Smooth muscle cell of the brain vasculature (primary cell): ENCODE results near the gene NRN1L.
A peak's percentile ranks its signal among the peaks of the same experiment; 100 is the strongest.
"Not testable (repeated sequence)": the region's sequence is repeated elsewhere in the genome, so short reads cannot be mapped to it uniquely, and the experiment has no call there.

Source experiments
- DNase-seq: peaks from one replicate; pipeline ENCODE4 v3.0.0-alpha.2; 2012; ENCODE audit warnings: low read depth, low spot score

Gene NRN1L

DNA sequence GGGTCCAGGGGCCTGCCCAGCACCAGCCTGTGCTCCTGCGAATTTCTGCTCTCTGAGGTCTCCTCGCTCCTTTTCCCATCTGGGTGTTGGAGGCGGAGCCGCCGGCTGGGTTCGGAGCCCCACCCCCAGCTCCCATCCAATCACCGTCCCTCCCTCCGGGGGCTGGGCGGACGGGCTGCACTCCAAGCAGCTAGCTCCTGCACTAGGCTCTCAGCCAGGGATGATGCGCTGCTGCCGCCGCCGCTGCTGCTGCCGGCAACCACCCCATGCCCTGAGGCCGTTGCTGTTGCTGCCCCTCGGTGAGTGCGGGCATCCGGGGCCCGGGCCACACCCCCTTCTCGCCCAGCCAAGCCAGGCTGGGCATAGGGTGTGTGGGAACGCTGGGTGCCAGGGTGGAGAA lies at the start of gene NRN1L:
Gene NRN1L (plus strand): TSS at position 202 of the 400 bp plus-strand sequence. CDS start 19 bp downstream, at position 221.
- DNase-seq = peak; percentile 69

- DNase-seq = not testable (repeated sequence)
Observed at GRCh38 chr16:67837190-67837589, 47.5 kb upstream of the NRN1L start.

DNA sequence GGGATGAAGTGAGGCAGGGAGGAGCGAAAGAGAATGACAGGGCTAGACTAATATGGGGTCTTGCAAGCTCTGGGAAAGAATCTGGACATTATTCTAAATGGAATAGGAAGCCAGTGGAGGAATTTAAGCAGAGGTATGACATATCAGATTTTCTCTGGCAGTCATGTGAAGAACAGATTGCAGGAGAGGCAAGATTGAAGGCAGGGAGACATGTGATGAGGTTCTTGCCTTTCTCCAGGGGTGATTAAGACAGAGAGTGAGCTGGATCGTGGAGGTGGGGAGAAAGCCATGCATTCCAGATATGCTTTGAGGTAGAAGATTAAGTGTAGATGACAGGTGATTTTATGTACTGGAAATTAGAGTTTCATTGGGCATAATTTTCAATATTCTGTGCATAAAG lies 46.9 kb upstream of the NRN1L start:
- no peak for DNase-seq

DNA sequence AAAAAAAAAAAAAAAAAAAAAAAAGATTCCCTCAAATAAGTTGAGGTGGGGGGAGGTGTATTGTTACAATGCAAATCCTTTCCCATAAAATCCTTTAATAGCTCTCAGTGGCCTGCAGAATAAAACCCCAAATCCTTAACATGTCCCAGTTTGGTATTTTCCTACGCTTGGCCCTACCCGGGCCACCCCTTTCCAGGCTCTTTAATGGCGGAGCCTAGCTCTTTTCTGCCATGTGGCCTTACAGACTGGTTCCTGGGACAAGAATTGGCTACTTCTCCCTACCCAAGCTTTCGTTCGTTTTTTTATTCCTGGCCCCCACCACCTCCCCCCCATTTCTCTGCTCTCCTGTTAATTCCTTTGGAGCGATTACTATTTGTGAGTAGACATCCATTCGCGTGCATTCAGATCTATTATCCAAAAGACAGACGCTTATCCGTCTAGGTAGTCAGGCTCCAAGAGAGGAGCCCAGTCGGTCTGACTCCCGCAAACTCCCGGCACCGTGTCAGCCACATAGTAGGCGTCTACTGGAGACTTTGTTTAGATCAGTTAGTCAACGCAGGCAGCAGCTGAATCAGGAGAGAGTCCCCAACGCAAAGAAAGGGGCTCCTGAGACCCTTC lies 43.4 kb upstream of the NRN1L start:
- DNase-seq = no peak

DNA sequence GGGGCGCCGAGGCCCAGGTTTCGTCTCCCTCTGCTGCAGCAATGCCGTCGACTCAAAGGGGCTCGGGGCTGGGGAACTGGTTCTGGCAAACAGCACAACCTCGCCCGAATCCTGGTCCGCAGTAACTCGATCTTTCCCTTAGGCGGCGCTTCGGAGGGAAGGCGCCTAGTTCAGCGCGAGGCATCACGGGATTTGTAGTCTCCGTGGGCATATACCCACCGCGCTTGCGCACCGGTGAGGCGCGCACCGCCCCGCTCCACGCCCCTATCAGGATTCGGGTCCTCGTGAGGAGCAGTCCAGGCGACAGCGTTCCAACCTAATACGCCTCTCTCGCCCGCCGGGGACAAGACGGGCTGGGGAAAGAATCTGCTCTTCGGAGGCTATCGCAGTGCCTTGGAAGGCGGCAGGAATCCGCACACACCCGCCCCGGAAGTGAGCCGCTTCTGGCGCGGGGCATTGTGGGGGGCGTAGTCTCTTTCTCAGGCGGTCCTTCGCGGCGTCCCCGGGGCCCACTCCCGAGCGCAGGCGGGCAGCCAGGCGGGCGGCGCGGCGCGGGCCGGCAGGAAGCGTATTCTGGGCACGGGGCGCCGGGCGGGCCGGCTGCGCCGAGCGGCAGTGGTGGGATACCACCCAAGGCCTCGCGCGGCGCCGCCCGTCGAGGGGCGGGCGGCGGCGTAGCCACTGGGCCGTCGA lies 42.7 kb upstream of the NRN1L start, which contains the start of gene THAP11:
Gene THAP11 (plus strand): TSS at position 505 of the 693 bp plus-strand sequence. CDS start 235 bp downstream, outside the sequence.
- peak; percentile 92 for DNase-seq

- DNase-seq = no peak
Observed at GRCh38 chr16:67842509-67843342, 42.0 kb upstream of the NRN1L start.

DNA sequence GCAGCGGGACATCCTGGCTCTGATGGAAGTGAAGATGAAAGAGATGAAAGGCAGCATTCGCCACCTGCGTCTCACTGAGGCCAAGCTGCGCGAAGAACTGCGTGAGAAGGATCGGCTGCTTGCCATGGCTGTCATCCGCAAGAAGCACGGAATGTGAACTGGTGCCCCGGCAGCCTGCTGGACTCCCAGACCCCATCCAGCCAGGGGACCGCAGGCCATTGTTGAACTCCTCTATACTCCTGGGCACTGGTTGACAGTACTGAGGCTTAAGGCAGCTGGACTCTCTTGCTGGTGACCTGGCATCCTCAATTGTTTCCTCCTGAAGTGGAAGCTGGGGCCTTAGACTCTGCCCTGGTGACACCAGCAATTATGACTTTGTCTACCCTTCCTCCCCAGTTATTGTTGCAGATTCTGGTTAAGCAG lies 41.3 kb upstream of the NRN1L start:
- DNase-seq = no peak

GRCh38 chr16:67844497-67844896 lies 40.2 kb upstream of the NRN1L start:
- DNase-seq = no peak

DNA sequence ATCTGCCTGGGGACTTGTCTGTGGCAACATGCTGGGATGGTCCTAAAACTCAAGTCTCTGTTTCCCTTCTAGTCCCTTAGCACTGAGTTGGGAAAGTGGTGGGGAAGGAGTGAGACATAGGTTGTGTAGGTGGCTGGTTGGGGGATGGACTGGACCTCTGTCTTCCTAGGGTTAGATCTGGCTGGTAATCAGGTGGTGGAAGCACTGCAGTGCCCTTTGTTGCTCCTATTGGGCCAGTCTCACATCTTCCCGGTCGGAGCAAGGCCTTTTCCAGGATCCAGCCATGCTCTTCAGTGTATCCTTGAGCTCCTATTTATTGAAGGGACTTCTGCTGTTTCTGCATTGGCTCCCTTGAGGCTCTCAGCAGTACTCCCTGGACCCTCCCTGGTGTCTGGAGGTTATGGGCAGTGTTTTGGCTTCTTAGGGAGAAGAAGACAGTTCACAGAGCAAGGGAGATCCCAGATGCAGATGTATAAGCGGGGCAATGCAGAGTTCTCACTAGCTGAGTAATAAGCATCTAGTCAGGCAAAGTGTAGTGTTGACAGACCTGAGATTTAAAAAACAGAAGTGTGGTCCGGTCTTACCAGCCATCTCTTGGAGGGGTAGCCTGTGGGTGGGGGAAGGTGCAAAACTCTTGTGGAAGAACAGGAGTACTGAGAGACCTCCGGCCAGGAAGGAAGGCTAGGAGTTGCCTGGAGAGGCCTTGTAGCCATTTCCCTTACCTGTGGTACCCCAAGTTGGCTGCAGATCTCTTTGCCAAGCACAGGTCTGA lies 39.2 kb upstream of the NRN1L start:
- DNase-seq = no peak

GRCh38 chr16:67846063-67846319 lies 38.7 kb upstream of the NRN1L start:
- no peak for DNase-seq

GRCh38 chr16:67846320-67847063 lies 38.2 kb upstream of the NRN1L start, which contains the start of gene NUTF2:
NUTF2 (plus strand) TSS chr16:67846933; CDS start chr16:67865131, 18,198 bp downstream.
- DNase-seq = peak; percentile 83

DNA sequence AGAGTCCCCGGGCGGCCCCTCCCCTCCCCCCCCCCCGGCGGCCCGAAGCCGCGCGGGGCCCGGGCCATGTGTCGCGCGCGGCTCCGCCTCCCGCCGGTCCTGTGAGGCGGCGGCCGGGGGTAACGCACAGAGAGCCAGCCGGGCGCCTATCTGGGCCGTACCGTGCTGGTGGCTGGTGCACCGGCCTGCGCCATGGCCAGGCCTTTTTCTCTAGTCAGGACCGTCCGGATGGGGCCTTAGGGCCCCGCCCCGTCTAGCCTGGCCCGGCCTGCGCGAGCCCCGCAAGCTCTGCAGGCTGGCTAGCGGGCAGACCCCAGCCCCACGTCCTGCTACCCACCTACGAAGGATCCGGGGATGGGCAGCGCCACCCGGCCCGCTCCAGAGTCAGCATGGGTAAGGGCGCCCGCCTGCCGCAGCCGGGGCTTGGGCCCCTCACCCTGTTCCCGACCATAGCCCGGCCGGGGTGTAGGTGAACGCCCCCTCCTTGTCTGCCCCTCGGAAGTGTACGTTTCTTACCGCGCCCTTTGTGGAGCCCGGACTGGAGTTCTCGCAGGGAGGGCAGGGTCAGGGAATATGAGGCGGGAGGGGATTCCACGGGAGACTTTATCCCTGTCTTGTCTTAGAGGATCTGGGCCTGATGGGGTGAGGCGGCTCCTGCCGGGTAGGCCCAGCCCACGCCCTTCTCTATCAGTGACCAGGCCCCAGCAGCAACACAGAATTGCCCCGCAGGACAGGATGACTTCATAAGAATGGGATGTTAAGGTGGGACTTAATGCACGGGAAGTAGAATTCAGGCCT lies 37.4 kb upstream of the NRN1L start, which contains the start of gene CENPT:
Gene CENPT (minus strand): TSS at position 630 of the 798 bp plus-strand sequence. CDS start 13,834 bp downstream, outside the sequence.
- no peak for DNase-seq

GRCh38 chr16:67848118-67848517 lies 36.6 kb upstream of the NRN1L start:
- DNase-seq = no peak

DNA sequence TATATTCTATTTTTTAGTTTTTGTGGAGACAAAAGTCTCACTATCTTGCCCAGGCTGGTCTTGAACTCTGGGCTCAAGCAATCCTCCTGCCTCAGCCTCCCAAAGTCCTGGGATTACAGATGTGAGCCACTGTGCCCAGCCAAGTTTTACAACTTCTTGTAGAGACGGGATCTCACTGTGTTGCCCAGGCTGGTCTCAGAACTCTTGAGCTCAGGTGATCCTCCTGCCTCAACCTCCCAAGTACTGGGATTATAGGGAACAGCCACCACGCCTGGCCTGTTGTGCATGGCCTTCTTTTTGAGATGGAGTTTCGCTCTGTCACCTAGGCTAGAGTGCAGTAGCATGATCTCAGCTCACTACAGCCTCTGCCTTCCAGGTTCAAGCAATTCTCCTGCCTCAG lies 31.0 kb upstream of the NRN1L start:
- DNase-seq = no peak

DNA sequence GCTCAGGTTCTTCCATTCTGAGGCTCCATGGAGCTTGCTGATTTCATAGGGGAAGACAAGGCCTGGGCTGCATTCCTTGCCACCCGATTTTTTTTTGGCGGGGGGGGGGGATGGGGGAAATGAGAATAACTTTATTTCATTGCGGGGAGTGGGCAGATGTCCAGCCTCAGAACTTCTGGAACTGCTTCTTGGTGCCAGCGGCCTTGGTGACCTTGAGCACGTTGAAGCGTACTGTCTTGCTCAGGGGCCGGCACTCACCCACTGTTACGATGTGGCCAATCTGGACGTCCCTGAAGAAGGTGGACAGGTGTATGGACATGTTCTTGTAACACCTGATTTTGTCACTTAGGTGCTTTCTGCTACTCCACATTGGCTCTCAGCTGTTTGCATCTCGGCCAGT lies 28.9 kb upstream of the NRN1L start:
- DNase-seq = no peak

DNA sequence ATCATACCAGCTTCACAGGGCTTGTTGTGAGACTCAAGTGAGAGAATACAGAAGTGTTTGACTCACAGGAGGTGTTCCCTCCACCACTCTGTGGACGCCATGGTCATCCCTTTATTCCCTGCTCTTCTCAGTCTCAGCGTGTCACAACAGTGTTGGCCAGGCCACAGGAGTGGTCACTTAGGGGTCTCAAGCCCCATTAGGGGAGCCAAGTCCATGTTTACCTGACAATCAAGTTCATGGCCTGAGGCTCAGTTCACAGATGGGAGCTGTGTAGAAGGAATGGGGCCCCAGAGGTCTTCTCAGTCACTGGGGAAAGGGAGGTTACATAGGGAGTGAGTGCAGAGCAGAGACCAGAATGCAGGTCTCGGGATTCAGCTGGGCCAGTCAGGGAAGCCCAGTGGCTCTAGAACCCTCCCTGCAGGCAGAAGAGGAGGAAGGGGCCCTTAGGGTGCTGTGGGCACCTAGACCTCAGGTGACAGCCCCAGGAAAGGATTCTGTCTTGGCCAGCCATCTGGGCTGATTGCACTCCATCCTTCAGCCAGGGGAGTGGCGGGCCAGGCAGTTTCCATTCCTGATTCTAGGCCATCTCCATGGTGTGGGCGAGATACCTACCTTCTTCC lies 27.6 kb upstream of the NRN1L start:
- no peak for DNase-seq

DNA sequence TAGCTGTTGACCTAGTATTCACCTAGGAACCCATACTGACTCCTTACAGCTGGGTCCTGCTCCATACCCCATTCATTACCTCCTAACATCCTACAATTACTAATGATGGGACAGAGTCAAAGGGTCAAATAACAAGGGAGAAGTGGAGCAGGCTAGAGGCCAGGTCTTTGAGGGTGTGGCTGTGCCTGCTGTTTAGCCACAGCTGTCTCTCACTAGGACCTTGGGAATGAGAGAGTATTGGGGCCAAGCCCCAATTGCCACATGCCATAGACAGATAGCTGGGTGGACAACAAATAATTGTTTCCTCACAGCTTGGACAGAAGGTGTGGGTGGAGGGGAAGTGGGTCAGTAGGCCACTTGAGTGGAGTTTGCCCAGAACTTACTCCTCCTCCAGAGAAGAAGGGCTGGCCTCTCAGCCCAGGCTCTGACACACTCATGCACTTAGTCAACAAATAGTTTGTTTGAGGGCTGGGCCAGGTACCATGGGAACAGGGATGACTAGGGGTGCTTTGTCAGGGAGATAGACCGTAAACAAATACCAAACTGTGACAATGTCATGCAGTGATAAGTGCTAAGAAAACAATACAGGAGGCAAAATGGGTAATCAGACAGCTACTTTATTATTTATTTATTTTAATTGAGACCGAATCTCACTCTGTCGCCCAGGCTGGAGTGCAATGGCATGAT lies 27.0 kb upstream of the NRN1L start:
- DNase-seq = no peak

- DNase-seq = no peak
Observed at GRCh38 chr16:67858500-67858899, 26.2 kb upstream of the NRN1L start.
